Ovary (tissue), 9 donors: ENCODE results near the gene ROBO4. TPM values are rescaled to one million over a fixed set of nuclear protein-coding genes. Genes with fewer than 3 reads are reported as not detected.
A peak's percentile ranks its signal among the peaks of the same experiment; 100 is the strongest.

Experiments
- DNase-seq, 5 donors: peaks; one replicate each; pipeline ENCODE4 v3.0.0-alpha.2; 2019 to 2020
- H3K27ac ChIP-seq, 2 donors: fragments of 200-600 bp; one replicate each; pipeline versions ENCODE4 v1.5.1 to v1.8.0; 2019 to 2022
- H3K27me3 ChIP-seq: fragments of 200-600 bp; one replicate; pipeline ENCODE4 v1.8.0; 2022
- H3K36me3 ChIP-seq: fragments of 200-600 bp; sonication (generic); one replicate; pipeline ENCODE4 v1.5.1; 2019
- H3K4me1 ChIP-seq: one replicate; pipeline ENCODE4 v1.8.1; 2013; ENCODE audit warnings: mild to moderate bottlenecking, moderate library complexity; ENCODE audit not compliant: insufficient read depth
- H3K4me3 ChIP-seq: fragments of 200-600 bp; sonication (generic); one replicate; pipeline ENCODE4 v1.5.1; 2017
- H3K9me3 ChIP-seq, 2 donors: fragments of 200-600 bp in 1 of 2; sonication (generic) in 1 of 2; one replicate each; pipeline versions ENCODE4 v1.5.1 to v1.8.1; 2013 to 2019; ENCODE audit warnings: mild to moderate bottlenecking in 1 of 2, moderate library complexity in 1 of 2
- CTCF ChIP-seq, 3 donors: fragments of 450-650 bp in 2 of 3; fragments of 200-600 bp in 1 of 3; IDR thresholded peaks; one replicate each; pipeline versions ENCODE4 v1.5.1 to v1.8.0; 2016 to 2022; ENCODE audit warnings: antibody characterized with exemption in 3 of 3, mild to moderate bottlenecking in 1 of 3
- EP300 ChIP-seq: sonication (generic); formaldehyde crosslinking; IDR thresholded peaks from one replicate; pipeline ENCODE4 v1.6.1; 2017; ENCODE audit warnings: antibody characterized with exemption
- POLR2A ChIP-seq: fragments of 450-650 bp; IDR thresholded peaks from one replicate; pipeline ENCODE4 v1.6.1; 2017; ENCODE audit warnings: antibody characterized with exemption, mild to moderate bottlenecking, moderate library complexity
- WGBS, 3 donors: extraction: QIAGEN DNeasy Blood & Tissue Kit in 1 of 3; methylation state at CpG; one replicate each; pipeline versions ENCODE4 v1.1.5 to v1.1.7; 2013 to 2017; 5-methylcytosine and 5-hydroxymethylcytosine counted together
- intact Hi-C, 4 donors: fragments of 100-400 bp; cut with DNase I; formaldehyde crosslinking; loops; one replicate each; pipeline versions ENCODE4 v1.11.0 to v1.15.1; 2022 to 2023
- polyA plus RNA-seq, 2 donors: library from polyadenylated mRNA; stranded (reverse); fragments of 200-250 nt in 1 of 2; fragments of 350-450 nt in 1 of 2; fragmentation: Illumina TruSeq in 1 of 2; extraction: RNeasy Lipid Tissue Mini Kit (QIAGEN cat#74804) in 1 of 2; gene quantifications; one replicate each; pipeline ENCODE4 v1.2.3, GENCODE V29; 2013 to 2014
- total RNA-seq, 7 donors: library from RNA; depleted of rRNA in 2 of 7; stranded (reverse); fragments of >200 nt in 2 of 7; fragmentation: NEBNext Ultra II Directional in 3 of 7; extraction: Animal tissue kit (Norgen Biotek cat#: 25700) in 3 of 7; gene quantifications; one replicate each; pipeline versions ENCODE4 v1.1.0 to v1.2.4, GENCODE V29; 2016 to 2023
- donor health status: DM: no; HTN: no; CAD: no; lungs with moderate emphysema.
- donor health status: DM: no; HTN: no; CAD: no.
- donor health status: Bipolar disorder and iron deficiency.
- donor health status: DM: yes; HTN: yes; CAD: no.
- donor health status: DM: no; HTN: no; CAD: no.
- donor health status: DM: yes; HTN: yes; CAD: no.

ROBO4 gene
- total and polyA plus RNA-seq, 9 donors: 5.9 to 22.0 (median 10.0) TPM

- no peak for TF ChIP-seq EP300
- no peak for TF ChIP-seq POLR2A
- TF ChIP-seq CTCF (IDR thresholded peaks at IDR 0.05): no peak
- peak in 1 of 5 donors; percentile 23 for DNase-seq
- no peak overlapping the region for H3K4me3 ChIP-seq
- H3K36me3 ChIP-seq: no peaks in the 10 kb centered on the region
- H3K27me3 ChIP-seq: peaks cover 4% of the 10 kb centered on the region
- intact Hi-C loops: no loop called here
- H3K4me1 ChIP-seq: peaks cover 9% of the 10 kb centered on the region
- H3K9me3 ChIP-seq: no peaks in the 10 kb centered on the region
- WGBS, 3 donors: 2 to 4% (median 3%) methylated on average over 8 of the region's 8 CpGs
- H3K27ac ChIP-seq: no peak overlapping the region
These were observed 30.0 kb downstream of the ROBO4 start for GRCh38 chr11:124867700-124868099.

DNA sequence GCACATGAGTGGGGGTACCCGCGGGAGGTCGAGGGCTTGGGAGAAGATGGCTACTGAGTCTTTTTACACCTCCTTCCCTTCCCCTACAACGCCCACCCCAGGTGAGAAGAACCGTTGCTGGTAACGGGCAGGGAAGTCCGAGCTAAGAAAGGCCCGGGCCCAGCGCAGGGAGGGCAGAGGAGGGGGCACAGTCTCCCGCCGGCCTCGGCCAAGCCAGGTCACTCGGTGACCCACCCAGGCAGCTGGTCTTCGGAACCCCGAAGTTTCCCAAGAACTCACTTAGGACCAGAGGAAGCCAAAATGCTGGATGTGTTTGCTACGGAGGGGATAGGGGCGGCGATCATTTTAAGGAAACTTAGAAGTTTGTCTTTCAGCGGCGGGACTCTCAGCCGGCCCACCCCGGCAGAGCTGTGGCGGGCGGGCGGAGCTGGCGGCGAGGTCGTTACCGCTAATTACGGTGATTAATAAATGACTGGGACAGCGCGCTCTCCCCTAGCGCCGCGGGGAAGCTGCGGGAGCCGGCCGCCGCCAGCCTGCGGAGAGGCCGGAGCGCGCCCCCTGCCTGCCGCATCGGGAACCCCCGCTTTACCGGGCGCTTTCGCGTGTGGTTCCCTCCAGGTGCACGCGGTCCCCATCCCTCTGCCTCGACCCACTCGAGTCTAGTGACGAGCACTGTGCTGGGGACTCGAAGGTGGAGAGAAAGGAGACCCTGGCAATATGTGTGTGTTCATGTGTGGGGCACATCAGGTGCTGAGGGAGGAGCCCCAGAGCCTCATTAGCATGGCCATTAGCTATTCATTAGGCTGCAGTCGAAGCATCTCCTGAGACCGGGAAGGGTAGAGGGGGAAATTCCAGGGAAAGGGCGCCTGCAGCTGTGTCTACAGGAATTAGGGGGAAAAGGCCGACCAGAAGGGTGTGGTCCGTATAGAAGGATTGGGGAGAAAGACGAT lies 31.5 kb downstream of the ROBO4 start:
- Histone ChIP-seq H3K27ac (no peak overlapping the region), H3K9me3 (no peaks in the 10 kb centered on the region), H3K4me1 (peaks cover 9% of the 10 kb centered on the region), H3K4me3 (no peak overlapping the region), H3K36me3 (no peaks in the 10 kb centered on the region), H3K27me3 (peaks cover 4% of the 10 kb centered on the region)
- DNase-seq: peak in 2 of 5 donors; percentile 36 to 58
- intact Hi-C loops: no loop called here
- TF ChIP-seq CTCF (IDR thresholded peaks at IDR 0.05) (peak; percentile 33 to 47 (median 40)), EP300 (no peak)
- WGBS, 3 donors: 1 to 2% (median 1%) methylated on average over 60 to 62 of the region's 62 CpGs

DNA sequence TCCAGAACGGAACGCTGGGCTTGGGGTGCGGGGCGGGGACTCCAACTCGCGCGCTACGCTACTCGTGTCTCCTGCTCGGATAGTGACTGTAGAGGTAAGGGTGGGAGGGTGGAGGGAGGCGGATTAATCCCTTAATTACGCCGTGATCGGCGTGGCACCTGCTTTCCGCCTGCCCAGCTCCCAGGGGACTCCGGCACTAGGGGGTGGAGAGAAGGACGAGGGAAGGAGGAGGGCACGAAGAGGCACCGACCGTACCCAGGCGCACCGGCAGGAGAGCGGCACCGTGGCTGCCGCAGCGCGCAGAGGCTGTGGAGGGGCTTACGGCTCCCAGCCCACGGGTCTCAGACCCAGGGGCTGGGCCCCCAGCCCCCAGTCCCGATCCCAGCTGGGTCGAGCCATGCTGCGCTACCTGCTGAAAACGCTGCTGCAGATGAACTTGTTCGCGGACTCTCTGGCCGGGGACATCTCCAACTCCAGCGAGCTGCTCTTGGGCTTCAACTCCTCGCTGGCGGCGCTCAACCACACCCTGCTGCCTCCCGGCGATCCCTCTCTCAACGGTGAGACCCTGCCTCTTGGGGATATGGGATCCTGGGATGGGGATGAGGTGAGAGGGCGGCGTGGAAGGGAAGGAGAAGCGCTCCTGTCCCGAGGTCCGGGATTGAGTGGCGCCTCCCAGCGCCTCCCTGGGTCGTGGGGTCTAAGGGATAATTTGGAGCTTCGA lies 32.3 kb downstream of the ROBO4 start, which contains the start of gene ROBO3:
Gene ROBO3 (plus strand): TSS at position 252 of the 721 bp plus-strand sequence. CDS start 146 bp downstream, at position 398.
- H3K27me3 ChIP-seq: peaks cover 4% of the 10 kb centered on the region
- intact Hi-C loops: no loop called here
- TF ChIP-seq CTCF (IDR thresholded peaks at IDR 0.05): no peak
- TF ChIP-seq POLR2A: no peak
- TF ChIP-seq EP300: no peak
- no peak within 1 kb of the TSS for H3K27ac ChIP-seq
- WGBS, 3 donors: 1 to 3% (median 1%) methylated on average over 52 to 53 of the region's 53 CpGs
- H3K4me3 ChIP-seq: no peak within 1 kb of the TSS
- H3K9me3 ChIP-seq: no peaks in the 10 kb centered on the region
- DNase-seq: peak in 2 of 5 donors; percentile 12 to 26
- peaks cover 9% of the 10 kb centered on the region for H3K4me1 ChIP-seq
- H3K36me3 ChIP-seq: no peaks in the 10 kb centered on the region

GRCh38 chr11:124864892-124865180 lies 32.8 kb downstream of the ROBO4 start:
- no peak overlapping the region for H3K4me3 ChIP-seq
- H3K9me3 ChIP-seq: no peaks in the 10 kb centered on the region
- H3K27ac ChIP-seq: no peak overlapping the region
- H3K27me3 ChIP-seq: peaks cover 4% of the 10 kb centered on the region
- WGBS, 3 donors: 2 to 5% (median 3%) methylated on average over 9 of the region's 9 CpGs
- DNase-seq: peak in 2 of 5 donors; percentile 11 to 17
- intact Hi-C loops: no loop called here
- no peaks in the 10 kb centered on the region for H3K36me3 ChIP-seq
- TF ChIP-seq CTCF (IDR thresholded peaks at IDR 0.05): no peak
- no peak for TF ChIP-seq EP300
- TF ChIP-seq POLR2A: no peak
- H3K4me1 ChIP-seq: peaks cover 9% of the 10 kb centered on the region
